ENCODE data around the gene NKAIN2. TPM values are rescaled to one million over a fixed set of nuclear protein-coding genes. Genes with fewer than 3 reads are reported as not detected.

The NKAIN2 gene
- polyA plus RNA-seq, 1 donor (not counting 4 experiments of a cell fraction or from before 2014, with no cell fraction given), result 0.13 TPM

DNA sequence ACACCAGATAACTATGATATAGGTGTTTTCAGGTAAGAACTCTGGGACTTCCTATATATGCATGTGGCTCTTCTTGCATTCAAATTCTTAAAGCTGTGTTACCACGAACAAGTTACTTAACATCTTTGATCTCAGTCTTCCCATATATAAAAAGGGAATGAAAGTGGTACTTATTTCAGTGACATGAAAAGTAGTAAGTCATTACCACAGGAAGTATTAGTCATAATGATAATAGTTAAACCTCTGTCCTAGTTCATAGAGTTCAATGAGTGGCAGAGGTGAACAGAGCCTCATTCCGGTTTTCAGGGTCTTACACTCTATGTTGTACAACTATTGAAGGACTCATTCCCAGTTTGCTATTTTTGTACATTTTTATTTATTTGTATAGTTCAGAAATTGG lies 237.0 kb downstream of the NKAIN2 start:
- H4K20me1 ChIP-seq (ENCODE audit: control insufficient read depth, extremely low read depth, insufficient read depth, low read length), result no peaks in the 10 kb centered on the region
- no peaks in the 10 kb centered on the region for H3K27me3 ChIP-seq (ENCODE audit: control insufficient read depth, extremely low read depth, insufficient read depth, low read length)
- H3K9me1 ChIP-seq (ENCODE audit: control insufficient read depth, extremely low read depth, insufficient read depth, low read length), result no peaks in the 10 kb centered on the region
- H3K27ac ChIP-seq (ENCODE audit: control insufficient read depth, insufficient read depth, low read length), result no peak overlapping the region
- TF ChIP-seq EZH2 (IDR thresholded peaks at IDR 0.05; ENCODE audit: low read length), result no peak
- TF ChIP-seq, protein P1, sequence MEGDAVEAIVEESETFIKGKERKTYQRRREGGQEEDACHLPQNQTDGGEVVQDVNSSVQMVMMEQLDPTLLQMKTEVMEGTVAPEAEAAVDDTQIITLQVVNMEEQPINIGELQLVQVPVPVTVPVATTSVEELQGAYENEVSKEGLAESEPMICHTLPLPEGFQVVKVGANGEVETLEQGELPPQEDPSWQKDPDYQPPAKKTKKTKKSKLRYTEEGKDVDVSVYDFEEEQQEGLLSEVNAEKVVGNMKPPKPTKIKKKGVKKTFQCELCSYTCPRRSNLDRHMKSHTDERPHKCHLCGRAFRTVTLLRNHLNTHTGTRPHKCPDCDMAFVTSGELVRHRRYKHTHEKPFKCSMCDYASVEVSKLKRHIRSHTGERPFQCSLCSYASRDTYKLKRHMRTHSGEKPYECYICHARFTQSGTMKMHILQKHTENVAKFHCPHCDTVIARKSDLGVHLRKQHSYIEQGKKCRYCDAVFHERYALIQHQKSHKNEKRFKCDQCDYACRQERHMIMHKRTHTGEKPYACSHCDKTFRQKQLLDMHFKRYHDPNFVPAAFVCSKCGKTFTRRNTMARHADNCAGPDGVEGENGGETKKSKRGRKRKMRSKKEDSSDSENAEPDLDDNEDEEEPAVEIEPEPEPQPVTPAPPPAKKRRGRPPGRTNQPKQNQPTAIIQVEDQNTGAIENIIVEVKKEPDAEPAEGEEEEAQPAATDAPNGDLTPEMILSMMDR (optimal IDR thresholded peaks at IDR 0.05 in 1 of 3, IDR thresholded peaks at IDR 0.05 in 1 of 3, conservative IDR thresholded peaks at IDR 0.05 in 1 of 3; ENCODE audit: extremely low read depth in 1 of 3, insufficient read depth in 2 of 3, low read length in 3 of 3), result no peak
- FAIRE-seq (no peak), DNase-seq (ENCODE audit: low read depth, low spot score) (no peak)
- no peak overlapping the region for H3K4me2 ChIP-seq (ENCODE audit: control insufficient read depth, extremely low read depth, insufficient read depth, low read depth, low read length)
- H3K4me1 ChIP-seq (ENCODE audit: control insufficient read depth, extremely low read depth, insufficient read depth, low read length), result no peaks in the 10 kb centered on the region
- H3K36me3 ChIP-seq (ENCODE audit: control insufficient read depth in 2 of 2, extremely low read depth in 1 of 2, insufficient read depth in 2 of 2, low read length in 2 of 2), result no peaks in the 10 kb centered on the region
- no peak overlapping the region for H2AFZ ChIP-seq (ENCODE audit: control insufficient read depth, low read length)
- no peaks in the 10 kb centered on the region for H3K9me3 ChIP-seq (ENCODE audit: control insufficient read depth, low read depth, low read length)
- H3K79me2 ChIP-seq (ENCODE audit: control insufficient read depth, insufficient read depth, low read length), result no peaks in the 10 kb centered on the region
- dilution Hi-C loops (cut with MboI; ENCODE audit: extremely low pct_ligation_motif_present, low sequenced_read_pairs), result no loop called here
- H3K4me3 ChIP-seq (ENCODE audit: control insufficient read depth in 2 of 3, extremely low read depth in 1 of 3, insufficient read depth in 2 of 3, low read depth in 1 of 3, low read length in 3 of 3), result no peak overlapping the region
- H3K9ac ChIP-seq (ENCODE audit: control insufficient read depth, extremely low read depth, insufficient read depth, low read length), result no peak overlapping the region

DNA sequence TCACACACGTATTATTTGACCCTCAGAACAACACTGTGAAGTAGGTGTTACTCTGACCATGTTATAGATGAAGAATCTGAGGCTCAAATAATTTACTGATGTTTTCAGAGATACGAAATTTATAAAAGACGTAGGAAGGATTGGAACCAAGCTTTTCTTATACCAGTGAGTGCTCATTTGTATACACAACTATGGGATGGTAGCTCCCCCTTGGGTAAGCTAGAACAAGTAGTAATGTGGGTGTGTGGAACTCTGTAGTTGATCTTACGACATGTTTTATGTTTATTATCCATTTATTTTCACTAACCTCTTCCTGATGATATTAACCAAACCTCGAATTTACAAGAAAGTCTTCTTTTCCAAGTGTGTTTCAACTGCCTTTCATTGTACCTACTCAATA lies 248.5 kb downstream of the NKAIN2 start:
- DNase-seq (ENCODE audit: low read depth, low spot score) (no peak), FAIRE-seq (no peak)
- no peak overlapping the region for H3K9ac ChIP-seq (ENCODE audit: control insufficient read depth, extremely low read depth, insufficient read depth, low read length)
- no peak overlapping the region for H3K4me3 ChIP-seq (ENCODE audit: control insufficient read depth in 2 of 3, extremely low read depth in 1 of 3, insufficient read depth in 2 of 3, low read depth in 1 of 3, low read length in 3 of 3)
- H3K9me1 ChIP-seq (ENCODE audit: control insufficient read depth, extremely low read depth, insufficient read depth, low read length), result no peaks in the 10 kb centered on the region
- no peak overlapping the region for H3K27ac ChIP-seq (ENCODE audit: control insufficient read depth, insufficient read depth, low read length)
- dilution Hi-C loops (cut with MboI; ENCODE audit: extremely low pct_ligation_motif_present, low sequenced_read_pairs), result no loop called here
- H3K4me1 ChIP-seq (ENCODE audit: control insufficient read depth, extremely low read depth, insufficient read depth, low read length), result no peaks in the 10 kb centered on the region
- H4K20me1 ChIP-seq (ENCODE audit: control insufficient read depth, extremely low read depth, insufficient read depth, low read length), result no peaks in the 10 kb centered on the region
- no peaks in the 10 kb centered on the region for H3K9me3 ChIP-seq (ENCODE audit: control insufficient read depth, low read depth, low read length)
- TF ChIP-seq, protein P1 (optimal IDR thresholded peaks at IDR 0.05 in 1 of 3, IDR thresholded peaks at IDR 0.05 in 1 of 3, conservative IDR thresholded peaks at IDR 0.05 in 1 of 3; ENCODE audit: extremely low read depth in 1 of 3, insufficient read depth in 2 of 3, low read length in 3 of 3), result no peak
- no peak for TF ChIP-seq EZH2 (IDR thresholded peaks at IDR 0.05; ENCODE audit: low read length)
- no peaks in the 10 kb centered on the region for H3K36me3 ChIP-seq (ENCODE audit: control insufficient read depth in 2 of 2, extremely low read depth in 1 of 2, insufficient read depth in 2 of 2, low read length in 2 of 2)
- H3K79me2 ChIP-seq (ENCODE audit: control insufficient read depth, insufficient read depth, low read length), result no peaks in the 10 kb centered on the region
- no peak overlapping the region for H2AFZ ChIP-seq (ENCODE audit: control insufficient read depth, low read length)
- H3K4me2 ChIP-seq (ENCODE audit: control insufficient read depth, extremely low read depth, insufficient read depth, low read depth, low read length), result no peak overlapping the region
- no peaks in the 10 kb centered on the region for H3K27me3 ChIP-seq (ENCODE audit: control insufficient read depth, extremely low read depth, insufficient read depth, low read length)
